ENCODE data around the gene RNF113A. TPM values are rescaled to one million over a fixed set of nuclear protein-coding genes. Genes with fewer than 3 reads are reported as not detected.

The RNF113A gene
- total and polyA plus RNA-seq, 2 of the 8 experiments (the other 6 are each of a cell fraction or from before 2014, with no cell fraction given): 10.3 to 14.2 TPM

DNA sequence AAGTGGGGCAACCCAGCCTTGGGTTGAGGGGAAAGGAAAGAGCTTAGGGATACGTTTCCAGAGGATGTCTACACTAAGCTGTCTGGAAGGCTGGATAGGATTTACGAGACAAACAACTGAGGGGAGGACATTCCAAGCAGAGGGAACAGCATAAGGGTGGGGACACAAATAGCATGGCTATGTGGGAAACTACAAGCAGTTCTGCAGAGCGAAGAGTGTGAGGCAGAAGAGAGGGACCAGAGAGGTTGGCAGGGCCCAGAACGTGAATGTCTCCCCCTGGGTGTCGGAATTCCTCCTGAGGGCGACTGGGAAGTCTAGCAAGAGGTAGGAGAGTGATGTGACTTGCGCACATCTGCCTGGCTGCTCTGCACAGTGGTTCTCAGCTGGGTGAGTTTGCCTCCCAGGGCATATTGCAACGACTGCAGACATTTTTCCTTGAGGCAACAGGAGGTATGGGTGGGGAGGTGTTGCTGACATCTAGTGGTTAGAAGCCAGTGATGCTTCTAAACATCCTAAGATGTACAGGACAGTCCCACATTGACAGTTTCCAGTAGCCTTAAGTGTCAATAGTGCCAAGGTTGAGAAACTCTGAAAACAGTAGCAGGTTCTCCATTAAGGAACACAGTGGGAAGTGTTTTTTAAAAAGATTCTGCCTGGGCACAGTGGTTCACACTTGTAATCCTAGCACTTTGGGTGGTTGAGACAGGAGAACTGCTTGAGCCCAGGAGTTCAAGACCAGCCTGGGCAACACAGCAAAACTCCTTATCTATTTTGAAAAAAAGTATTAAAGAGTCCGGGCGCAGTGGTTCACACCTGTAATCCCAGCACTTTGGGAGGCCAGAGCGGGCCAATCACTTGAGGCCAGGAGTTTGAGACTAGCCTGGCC, 9.3 kb upstream of the RNF113A start:
- H3K79me2 ChIP-seq (ENCODE audit: control insufficient read depth in 1 of 2, insufficient read depth in 2 of 2, low read length in 2 of 2): no peaks in the 10 kb centered on the region
- no peak overlapping the region for H2BK5ac ChIP-seq (ENCODE audit: low read depth, low read length)
- H4K5ac ChIP-seq (ENCODE audit: insufficient read length, low read depth, low read length): no peak overlapping the region
- no peak overlapping the region for H3K4ac ChIP-seq (replicated peaks; ENCODE audit: insufficient read length, low read depth, low read length)
- H2BK120ac ChIP-seq (replicated peaks; ENCODE audit: low read depth, low read length): no peak overlapping the region
- H2AFZ ChIP-seq (ENCODE audit: low read length): no peak overlapping the region
- CTCF ChIA-PET (ENCODE audit: partially characterized antibody): interaction anchor here (1.0 to 1.4 kb wide), 2 partner anchors 21 to 24 kb away, joined by 3 read pairs; no protein-coding TSS in a partner anchor
- DNase-seq (ENCODE audit: low read depth in 1 of 2, low spot score in 2 of 2) (no peak), FAIRE-seq (peak; percentile 80)
- no peak overlapping the region for H3K18ac ChIP-seq (ENCODE audit: extremely low read depth, low read length)
- H3K36me3 ChIP-seq (ENCODE audit: control insufficient read depth in 2 of 4, insufficient read depth in 4 of 4, low read length in 3 of 4): peaks cover 0 to 5% (median 1%) of the 10 kb centered on the region in 4 experiments; a peak in 2 of 8 replicates
- H3K9me3 ChIP-seq (ENCODE audit: insufficient read depth in 2 of 2, low read depth in 1 of 2, low read length in 1 of 2): no peaks in the 10 kb centered on the region
- no peak overlapping the region for H3K23ac ChIP-seq (ENCODE audit: insufficient read length)
- H4K20me1 ChIP-seq (replicated peaks in 1 of 2; ENCODE audit: control insufficient read depth in 1 of 2, insufficient read depth in 2 of 2, low read length in 2 of 2): no peaks in the 10 kb centered on the region
- no peak overlapping the region for H2BK15ac ChIP-seq (ENCODE audit: low read length)
- no peak overlapping the region for H4K91ac ChIP-seq (replicated peaks; ENCODE audit: insufficient read length, low read length)
- no peak overlapping the region for H4K8ac ChIP-seq (ENCODE audit: extremely low read depth, insufficient read depth, low read length)
- no peak overlapping the region for H2BK12ac ChIP-seq (ENCODE audit: low read depth, low read length)
- no peaks in the 10 kb centered on the region for H3K27me3 ChIP-seq (replicated peaks in 1 of 4; ENCODE audit: control insufficient read depth in 3 of 4, extremely low read depth in 1 of 4, insufficient read depth in 3 of 4, low read length in 3 of 4)
- TF ChIP-seq, protein P1, sequence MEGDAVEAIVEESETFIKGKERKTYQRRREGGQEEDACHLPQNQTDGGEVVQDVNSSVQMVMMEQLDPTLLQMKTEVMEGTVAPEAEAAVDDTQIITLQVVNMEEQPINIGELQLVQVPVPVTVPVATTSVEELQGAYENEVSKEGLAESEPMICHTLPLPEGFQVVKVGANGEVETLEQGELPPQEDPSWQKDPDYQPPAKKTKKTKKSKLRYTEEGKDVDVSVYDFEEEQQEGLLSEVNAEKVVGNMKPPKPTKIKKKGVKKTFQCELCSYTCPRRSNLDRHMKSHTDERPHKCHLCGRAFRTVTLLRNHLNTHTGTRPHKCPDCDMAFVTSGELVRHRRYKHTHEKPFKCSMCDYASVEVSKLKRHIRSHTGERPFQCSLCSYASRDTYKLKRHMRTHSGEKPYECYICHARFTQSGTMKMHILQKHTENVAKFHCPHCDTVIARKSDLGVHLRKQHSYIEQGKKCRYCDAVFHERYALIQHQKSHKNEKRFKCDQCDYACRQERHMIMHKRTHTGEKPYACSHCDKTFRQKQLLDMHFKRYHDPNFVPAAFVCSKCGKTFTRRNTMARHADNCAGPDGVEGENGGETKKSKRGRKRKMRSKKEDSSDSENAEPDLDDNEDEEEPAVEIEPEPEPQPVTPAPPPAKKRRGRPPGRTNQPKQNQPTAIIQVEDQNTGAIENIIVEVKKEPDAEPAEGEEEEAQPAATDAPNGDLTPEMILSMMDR (IDR thresholded peaks at IDR 0.05; ENCODE audit: control extremely low read depth in 1 of 3, insufficient read depth in 1 of 3, low read depth in 1 of 3, low read length in 3 of 3): peak in 2 of 3 experiments; percentile 47 to 72; a peak in 3 of 4 replicates
- TF ChIP-seq HDAC6 (IDR thresholded peaks at IDR 0.05; ENCODE audit: low read depth, low read length) (no peak), RAD21 (IDR thresholded peaks at IDR 0.05 in 1 of 2, conservative IDR thresholded peaks at IDR 0.05 in 1 of 2; ENCODE audit: low read depth in 2 of 2, low read length in 2 of 2) (peak; percentile 50 to 61)
- no peak overlapping the region for H3K27ac ChIP-seq (ENCODE audit: low read depth, low read length)
- H3K14ac ChIP-seq (ENCODE audit: insufficient read length): no peak overlapping the region
- H3K79me1 ChIP-seq (ENCODE audit: low read depth, low read length): no peaks in the 10 kb centered on the region
- WGBS, 2 experiments (ENCODE audit: extremely low coverage in 1 of 2, insufficient coverage in 1 of 2, insufficient read length in 1 of 2, insufficient replicate concordance in 2 of 2, low coverage in 1 of 2, low lambda C conversion rate in 2 of 2, missing lambda C conversion rate in 1 of 2): 57% methylated on average over 11 of the region's 11 CpGs; no CpG with 5 or more reads in 1 of the 2 experiments
- POLR2A ChIA-PET (ENCODE audit: partially characterized antibody): interaction anchor here (1.1 to 1.7 kb wide), 2 partner anchors 10 kb away, joined by 3 to 4 read pairs; no protein-coding TSS in a partner anchor
- no peak overlapping the region for H2BK20ac ChIP-seq (ENCODE audit: low read length)
- H2AK5ac ChIP-seq (ENCODE audit: low read depth, low read length): no peak overlapping the region
- H3K56ac ChIP-seq (replicated peaks; ENCODE audit: insufficient read length, low read depth, low read length): no peak overlapping the region
- H3K9ac ChIP-seq (replicated peaks in 1 of 4; ENCODE audit: extremely low read depth in 1 of 4, low read depth in 3 of 4, low read length in 3 of 4): no peak overlapping the region
- no peak overlapping the region for H3K4me3 ChIP-seq (ENCODE audit: extremely low read depth in 1 of 4, insufficient read depth in 2 of 4, low read depth in 3 of 4, low read length in 4 of 4)
- H3K4me2 ChIP-seq (ENCODE audit: insufficient read depth in 1 of 2, low read depth in 2 of 2, low read length in 2 of 2): 0 out of 4 replicates have a peak overlapping the region, but pooled peaks of 1 of the 2 experiments have one; percentile 8
- H3K4me1 ChIP-seq (replicated peaks in 1 of 4; ENCODE audit: control insufficient read depth in 3 of 4, insufficient read depth in 4 of 4, low read length in 3 of 4): no peaks in the 10 kb centered on the region
- no peaks in the 10 kb centered on the region for H3K23me2 ChIP-seq (ENCODE audit: low read depth, low read length)

All from H1 (cell line).